ENCODE data around the gene PSKH1.

The PSKH1 gene

DNA sequence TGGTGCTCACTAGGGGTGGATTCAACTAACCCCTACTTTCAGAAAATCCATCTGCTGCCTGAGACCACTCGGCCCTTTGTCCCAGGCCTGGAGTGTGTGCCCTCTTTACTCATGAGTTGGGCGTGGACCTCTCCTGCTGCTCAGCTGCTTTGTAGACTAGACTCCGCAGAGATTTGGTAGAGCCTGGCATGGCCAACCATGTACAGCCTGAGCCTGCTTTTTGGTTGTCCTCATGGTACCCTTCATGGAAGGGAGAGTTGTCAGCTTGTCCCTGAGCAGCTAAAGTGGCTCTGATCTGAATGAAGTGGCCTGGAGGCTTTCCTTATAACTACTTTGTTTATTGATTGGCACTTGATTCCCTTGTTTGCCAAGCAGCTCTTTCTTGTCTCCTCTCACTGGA is 18.7 kb upstream of the PSKH1 start:
- Histone ChIP-seq H3K4me3 (peak overlapping the region; percentile 92), H3K27ac (no peak overlapping the region)
- no peak for DNase-seq (ENCODE audit: low spot score)
- TF ChIP-seq, protein P1, sequence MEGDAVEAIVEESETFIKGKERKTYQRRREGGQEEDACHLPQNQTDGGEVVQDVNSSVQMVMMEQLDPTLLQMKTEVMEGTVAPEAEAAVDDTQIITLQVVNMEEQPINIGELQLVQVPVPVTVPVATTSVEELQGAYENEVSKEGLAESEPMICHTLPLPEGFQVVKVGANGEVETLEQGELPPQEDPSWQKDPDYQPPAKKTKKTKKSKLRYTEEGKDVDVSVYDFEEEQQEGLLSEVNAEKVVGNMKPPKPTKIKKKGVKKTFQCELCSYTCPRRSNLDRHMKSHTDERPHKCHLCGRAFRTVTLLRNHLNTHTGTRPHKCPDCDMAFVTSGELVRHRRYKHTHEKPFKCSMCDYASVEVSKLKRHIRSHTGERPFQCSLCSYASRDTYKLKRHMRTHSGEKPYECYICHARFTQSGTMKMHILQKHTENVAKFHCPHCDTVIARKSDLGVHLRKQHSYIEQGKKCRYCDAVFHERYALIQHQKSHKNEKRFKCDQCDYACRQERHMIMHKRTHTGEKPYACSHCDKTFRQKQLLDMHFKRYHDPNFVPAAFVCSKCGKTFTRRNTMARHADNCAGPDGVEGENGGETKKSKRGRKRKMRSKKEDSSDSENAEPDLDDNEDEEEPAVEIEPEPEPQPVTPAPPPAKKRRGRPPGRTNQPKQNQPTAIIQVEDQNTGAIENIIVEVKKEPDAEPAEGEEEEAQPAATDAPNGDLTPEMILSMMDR (IDR thresholded peaks at IDR 0.05) = no peak

DNA sequence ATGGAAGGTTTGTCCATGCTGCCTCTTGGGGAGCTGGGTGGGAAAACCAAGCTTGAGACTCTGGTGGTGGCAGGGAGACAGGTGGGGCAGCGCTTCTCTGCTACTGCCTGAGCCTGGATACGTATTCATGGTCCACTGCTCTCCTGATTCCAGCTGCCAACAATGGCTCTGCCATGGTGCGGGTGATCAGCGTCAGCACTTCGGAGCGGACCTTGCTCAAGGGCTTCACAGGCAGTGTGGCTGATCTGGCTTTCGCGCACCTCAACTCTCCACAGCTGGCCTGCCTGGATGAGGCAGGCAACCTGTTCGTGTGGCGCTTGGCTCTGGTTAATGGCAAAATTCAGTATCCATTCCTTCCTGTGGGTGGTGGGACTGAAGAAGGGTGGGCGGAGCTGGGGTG is 16.0 kb upstream of the PSKH1 start:
- DNase-seq (ENCODE audit: low spot score) = no peak
- TF ChIP-seq, protein P1 (IDR thresholded peaks at IDR 0.05) = no peak
- H3K27ac ChIP-seq = no peak overlapping the region
- no peak overlapping the region for H3K4me3 ChIP-seq

DNA sequence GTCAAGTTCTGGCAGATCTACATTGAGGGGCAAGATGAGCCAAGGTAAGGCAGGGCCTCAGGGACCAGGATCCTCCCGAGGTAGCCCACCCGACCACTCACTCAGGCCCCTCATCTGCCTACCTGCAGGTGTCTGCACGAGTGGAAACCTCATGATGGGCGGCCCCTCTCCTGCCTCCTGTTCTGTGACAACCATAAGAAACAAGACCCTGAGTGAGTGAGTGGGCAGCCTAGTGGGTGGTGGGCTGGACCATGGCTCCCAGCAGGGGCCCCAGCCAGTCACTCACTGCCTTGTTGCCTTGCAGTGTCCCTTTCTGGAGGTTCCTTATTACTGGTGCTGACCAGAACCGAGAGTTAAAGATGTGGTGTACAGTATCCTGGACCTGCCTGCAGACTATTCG is 14.8 kb upstream of the PSKH1 start:
- no peak for DNase-seq (ENCODE audit: low spot score)
- TF ChIP-seq, protein P1 (IDR thresholded peaks at IDR 0.05) = no peak
- Histone ChIP-seq H3K27ac (no peak overlapping the region), H3K4me3 (no peak overlapping the region)

DNA sequence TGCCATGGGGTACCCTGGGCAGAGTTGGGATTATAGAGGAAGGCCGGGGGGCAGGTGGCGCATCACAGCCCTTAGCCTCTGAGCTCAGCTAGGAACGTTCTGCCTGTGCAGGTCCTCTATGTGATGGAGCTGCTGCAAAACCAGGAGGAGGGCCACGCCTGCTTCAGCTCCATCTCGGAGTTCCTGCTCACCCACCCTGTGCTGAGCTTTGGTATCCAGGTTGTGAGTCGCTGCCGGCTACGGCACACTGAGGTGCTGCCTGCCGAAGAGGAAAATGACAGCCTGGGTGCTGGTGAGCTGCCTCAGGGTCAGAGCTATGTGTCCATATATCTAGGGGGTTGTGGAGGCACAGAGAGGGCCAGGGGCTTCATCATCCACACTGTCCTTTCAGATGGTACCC is 14.2 kb upstream of the PSKH1 start:
- DNase-seq (ENCODE audit: low spot score) = no peak
- TF ChIP-seq, protein P1 (IDR thresholded peaks at IDR 0.05) = no peak
- H3K4me3 ChIP-seq = no peak overlapping the region
- H3K27ac ChIP-seq = no peak overlapping the region

DNA sequence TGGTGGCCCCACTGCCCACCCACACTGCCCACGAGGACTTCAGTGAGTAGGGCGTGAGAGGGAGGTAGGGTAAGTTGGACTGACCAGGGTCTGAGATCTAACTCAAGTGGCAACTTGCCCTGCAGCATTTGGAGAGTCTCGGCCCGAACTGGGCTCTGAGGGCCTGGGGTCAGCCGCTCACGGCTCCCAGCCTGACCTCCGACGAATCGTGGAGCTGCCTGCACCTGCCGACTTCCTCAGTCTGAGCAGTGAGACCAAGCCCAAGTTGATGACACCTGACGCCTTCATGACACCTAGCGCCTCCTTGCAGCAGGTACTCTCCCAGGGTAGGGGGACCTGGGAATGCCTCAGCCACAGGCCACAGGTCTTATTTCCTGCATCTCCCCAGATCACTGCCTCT is 13.6 kb upstream of the PSKH1 start:
- TF ChIP-seq, protein P1 (IDR thresholded peaks at IDR 0.05) = no peak
- Histone ChIP-seq H3K4me3 (no peak overlapping the region), H3K27ac (no peak overlapping the region)
- DNase-seq (ENCODE audit: low spot score) = no peak

DNA sequence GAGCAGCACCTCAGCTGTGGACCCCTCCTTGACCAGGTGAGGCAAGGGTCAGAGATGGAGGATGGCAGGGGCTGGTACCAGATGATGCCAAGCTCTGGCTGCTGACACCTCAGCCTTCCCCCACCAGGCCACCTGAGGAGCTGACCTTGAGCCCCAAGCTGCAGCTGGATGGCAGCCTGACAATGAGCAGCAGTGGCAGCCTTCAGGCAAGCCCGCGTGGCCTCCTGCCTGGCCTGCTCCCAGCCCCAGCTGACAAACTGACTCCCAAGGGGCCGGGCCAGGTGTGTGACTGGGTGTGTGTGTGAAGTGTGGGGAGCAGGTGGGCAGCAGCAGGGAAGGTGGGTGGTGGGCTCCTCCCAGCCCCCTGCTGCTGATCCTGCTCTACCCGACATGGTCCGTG is 13.1 kb upstream of the PSKH1 start:
- no peak overlapping the region for H3K27ac ChIP-seq
- TF ChIP-seq, protein P1 (IDR thresholded peaks at IDR 0.05) = no peak
- H3K4me3 ChIP-seq = no peak overlapping the region
- no peak for DNase-seq (ENCODE audit: low spot score)

DNA sequence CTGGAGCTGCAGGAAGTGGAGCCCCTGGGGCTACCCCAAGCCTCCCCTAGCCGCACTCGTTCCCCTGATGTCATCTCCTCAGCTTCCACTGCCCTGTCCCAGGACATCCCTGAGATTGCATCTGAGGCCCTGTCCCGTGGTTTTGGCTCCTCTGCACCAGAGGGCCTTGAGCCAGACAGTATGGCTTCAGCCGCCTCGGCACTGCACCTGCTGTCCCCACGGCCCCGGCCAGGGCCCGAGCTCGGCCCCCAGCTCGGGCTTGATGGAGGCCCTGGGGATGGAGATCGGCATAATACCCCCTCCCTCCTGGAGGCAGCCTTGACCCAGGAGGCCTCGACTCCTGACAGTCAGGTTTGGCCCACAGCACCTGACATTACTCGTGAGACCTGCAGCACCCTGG is 12.5 kb upstream of the PSKH1 start:
- no peak for DNase-seq (ENCODE audit: low spot score)
- Histone ChIP-seq H3K4me3 (no peak overlapping the region), H3K27ac (no peak overlapping the region)
- TF ChIP-seq, protein P1 (IDR thresholded peaks at IDR 0.05) = no peak

Measured in coronary artery (tissue), 2 donors.